Neural progenitor cell (in vitro differentiated cells): ENCODE measurements around the gene SKAP2. TPM values are rescaled to one million over a fixed set of nuclear protein-coding genes. Genes with fewer than 3 reads are reported as not detected.

ENCODE experiments used
- DNase-seq: peaks from one replicate; pipeline ENCODE4 v3.0.0-alpha.2; 2016; ENCODE audit warnings: low spot score
- H2AFZ ChIP-seq: fragments of 200-600 bp; sonication (generic); replicated peaks from 2 replicates; pipeline ENCODE4 v1.6.1; 2016; ENCODE audit warnings: antibody characterized with exemption
- H3F3A ChIP-seq: fragments of 200-600 bp; sonication (generic); 2 replicates; pipeline ENCODE4 v1.6.1; 2016; ENCODE audit warnings: antibody characterized with exemption, low read depth
- H3K27ac ChIP-seq: fragments of 200-600 bp; sonication (generic); 2 replicates; pipeline ENCODE4 v1.5.1; 2016; ENCODE audit warnings: mild to moderate bottlenecking
- H3K27me3 ChIP-seq: fragments of 200-600 bp; sonication (generic); 2 replicates; pipeline ENCODE4 v1.6.1; 2016; ENCODE audit warnings: mild to moderate bottlenecking, moderate library complexity
- H3K36me3 ChIP-seq: fragments of 200-600 bp; sonication (generic); 2 replicates; pipeline ENCODE4 v1.5.1; 2016
- H3K4me1 ChIP-seq: fragments of 200-600 bp; sonication (generic); 2 replicates; pipeline ENCODE4 v1.6.1; 2016; ENCODE audit warnings: mixed run types
- H3K4me2 ChIP-seq: fragments of 200-600 bp; sonication (generic); 2 replicates; pipeline ENCODE4 v1.6.1; 2016
- H3K4me3 ChIP-seq: fragments of 200-600 bp; sonication (generic); 2 replicates; pipeline ENCODE4 v1.5.1; 2016
- H3K79me2 ChIP-seq: fragments of 200-600 bp; sonication (generic); 2 replicates; pipeline ENCODE4 v1.6.1; 2016; ENCODE audit warnings: low read depth
- H3K9ac ChIP-seq: fragments of 200-600 bp; sonication (generic); 2 replicates; pipeline ENCODE4 v1.6.1; 2016
- H3K9me3 ChIP-seq: fragments of 200-600 bp; sonication (generic); 2 replicates; pipeline ENCODE4 v1.5.1; 2016; ENCODE audit warnings: low read depth
- H4K20me1 ChIP-seq: fragments of 200-600 bp; sonication (generic); 2 replicates; pipeline ENCODE4 v1.6.1; 2016; ENCODE audit warnings: low read depth
- H3K27ac Mint-ChIP-seq: 3 replicates; pipeline ENCODE4 v1.8.0; 2021; ENCODE audit warnings: mixed read lengths
- H3K27me3 Mint-ChIP-seq: 2 replicates; pipeline ENCODE4 v1.8.0; 2022; ENCODE audit warnings: low read depth, mild to moderate bottlenecking, inconsistent platforms, moderate library complexity, mixed read lengths; ENCODE audit not compliant: insufficient read depth
- H3K36me3 Mint-ChIP-seq: 3 replicates; pipeline ENCODE4 v1.8.0; 2021; ENCODE audit warnings: mixed read lengths
- H3K4me1 Mint-ChIP-seq: 3 replicates; pipeline ENCODE4 v1.8.0; 2021; ENCODE audit warnings: mixed read lengths
- H3K4me3 Mint-ChIP-seq: 3 replicates; pipeline ENCODE4 v1.8.0; 2021; ENCODE audit warnings: mild to moderate bottlenecking, moderate library complexity, mixed read lengths
- H3K9me3 Mint-ChIP-seq: 3 replicates; pipeline ENCODE4 v1.8.0; 2020; ENCODE audit warnings: mixed read lengths
- EZH2 ChIP-seq: fragments of 200-600 bp; sonication (generic); IDR thresholded peaks from 2 replicates; pipeline ENCODE4 v1.6.1; 2017; ENCODE audit warnings: antibody characterized with exemption, mild to moderate bottlenecking, moderate library complexity
- EZH2phosphoT487 ChIP-seq: fragments of 200-600 bp; sonication (generic); IDR thresholded peaks from 2 replicates; pipeline ENCODE4 v1.6.1; 2017; ENCODE audit warnings: antibody characterized with exemption
- total RNA-seq: library from RNA; depleted of rRNA; stranded (reverse); fragments of >200 nt; gene quantifications from 2 replicates; pipeline ENCODE4 v1.2.3, GENCODE V29; 2015; ENCODE audit warnings: low replicate concordance
- TF ChIP-seq, protein P1 (sequence below): fragments of 200-600 bp; sonication (generic); IDR thresholded peaks from 2 replicates; pipeline ENCODE4 v1.5.1; 2017; ENCODE audit warnings: antibody characterized with exemption, mild to moderate bottlenecking

SKAP2 gene
- total RNA-seq, 1 donor from 2014 or later = 6.3 TPM

GRCh38 chr7:26726051-26726450 lies 138.3 kb downstream of the SKAP2 start:
- no peak overlapping the region for H3K9ac ChIP-seq
- H2AFZ ChIP-seq = no peak overlapping the region
- no peak overlapping the region for H3K4me2 ChIP-seq
- DNase-seq = no peak
- no peaks in the 10 kb centered on the region for H3K9me3 Mint-ChIP-seq
- H3K27me3 Mint-ChIP-seq = no peaks in the 10 kb centered on the region
- H3K36me3 ChIP-seq = no peaks in the 10 kb centered on the region
- H3K27ac Mint-ChIP-seq = no peak overlapping the region
- H3K4me3 Mint-ChIP-seq = no peak overlapping the region
- H3K27ac ChIP-seq = no peak overlapping the region
- peaks cover 4% of the 10 kb centered on the region for H3K4me1 Mint-ChIP-seq
- no peaks in the 10 kb centered on the region for H3K9me3 ChIP-seq
- TF ChIP-seq, protein P1, sequence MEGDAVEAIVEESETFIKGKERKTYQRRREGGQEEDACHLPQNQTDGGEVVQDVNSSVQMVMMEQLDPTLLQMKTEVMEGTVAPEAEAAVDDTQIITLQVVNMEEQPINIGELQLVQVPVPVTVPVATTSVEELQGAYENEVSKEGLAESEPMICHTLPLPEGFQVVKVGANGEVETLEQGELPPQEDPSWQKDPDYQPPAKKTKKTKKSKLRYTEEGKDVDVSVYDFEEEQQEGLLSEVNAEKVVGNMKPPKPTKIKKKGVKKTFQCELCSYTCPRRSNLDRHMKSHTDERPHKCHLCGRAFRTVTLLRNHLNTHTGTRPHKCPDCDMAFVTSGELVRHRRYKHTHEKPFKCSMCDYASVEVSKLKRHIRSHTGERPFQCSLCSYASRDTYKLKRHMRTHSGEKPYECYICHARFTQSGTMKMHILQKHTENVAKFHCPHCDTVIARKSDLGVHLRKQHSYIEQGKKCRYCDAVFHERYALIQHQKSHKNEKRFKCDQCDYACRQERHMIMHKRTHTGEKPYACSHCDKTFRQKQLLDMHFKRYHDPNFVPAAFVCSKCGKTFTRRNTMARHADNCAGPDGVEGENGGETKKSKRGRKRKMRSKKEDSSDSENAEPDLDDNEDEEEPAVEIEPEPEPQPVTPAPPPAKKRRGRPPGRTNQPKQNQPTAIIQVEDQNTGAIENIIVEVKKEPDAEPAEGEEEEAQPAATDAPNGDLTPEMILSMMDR = no peak
- no peak overlapping the region for H3K4me3 ChIP-seq
- H3K27me3 ChIP-seq = no peaks in the 10 kb centered on the region
- H3F3A ChIP-seq = no peaks in the 10 kb centered on the region
- no peaks in the 10 kb centered on the region for H3K79me2 ChIP-seq
- no peaks in the 10 kb centered on the region for H3K36me3 Mint-ChIP-seq
- peaks cover 11% of the 10 kb centered on the region for H3K4me1 ChIP-seq
- no peaks in the 10 kb centered on the region for H4K20me1 ChIP-seq

- H3K9me3 Mint-ChIP-seq = no peaks in the 10 kb centered on the region
- H3K27me3 ChIP-seq = no peaks in the 10 kb centered on the region
Observed at GRCh38 chr7:26724795-26725194, 139.6 kb downstream of the SKAP2 start.

GRCh38 chr7:26723129-26723528 lies 141.3 kb downstream of the SKAP2 start:
- no peaks in the 10 kb centered on the region for H3K27me3 ChIP-seq
- peak; percentile 68 for DNase-seq
- Mint-ChIP-seq H3K36me3 (no peaks in the 10 kb centered on the region), H3K9me3 (no peaks in the 10 kb centered on the region), H3K4me1 (peaks cover 4% of the 10 kb centered on the region), H3K4me3 (no peak overlapping the region), H3K27ac (no peak overlapping the region), H3K27me3 (no peaks in the 10 kb centered on the region)
- no peaks in the 10 kb centered on the region for H3K9me3 ChIP-seq
- no peaks in the 10 kb centered on the region for H3F3A ChIP-seq
- H4K20me1 ChIP-seq = no peaks in the 10 kb centered on the region
- H2AFZ ChIP-seq = no peak overlapping the region
- no peak for TF ChIP-seq EZH2phosphoT487
- no peak for TF ChIP-seq EZH2
- no peak overlapping the region for H3K9ac ChIP-seq
- H3K4me2 ChIP-seq = no peak overlapping the region
- no peak overlapping the region for H3K4me3 ChIP-seq
- peaks cover 11% of the 10 kb centered on the region for H3K4me1 ChIP-seq
- H3K27ac ChIP-seq = no peak overlapping the region
- H3K36me3 ChIP-seq = no peaks in the 10 kb centered on the region
- H3K79me2 ChIP-seq = no peaks in the 10 kb centered on the region

More at GRCh38 chr7:26724795-26725194, 139.6 kb downstream of the SKAP2 start:
- H3K4me1 ChIP-seq = peaks cover 11% of the 10 kb centered on the region
- no peaks in the 10 kb centered on the region for H4K20me1 ChIP-seq
- H3K9me3 ChIP-seq = no peaks in the 10 kb centered on the region
- TF ChIP-seq, protein P1 = no peak
- no peak for TF ChIP-seq EZH2phosphoT487
- no peak for TF ChIP-seq EZH2
- H2AFZ ChIP-seq = no peak overlapping the region
- no peak for DNase-seq
- H3K9ac ChIP-seq = no peak overlapping the region
- H3K79me2 ChIP-seq = no peaks in the 10 kb centered on the region
- no peaks in the 10 kb centered on the region for H3K36me3 Mint-ChIP-seq
- H3K36me3 ChIP-seq = no peaks in the 10 kb centered on the region
- peaks cover 4% of the 10 kb centered on the region for H3K4me1 Mint-ChIP-seq
- H3K27me3 Mint-ChIP-seq = no peaks in the 10 kb centered on the region
- H3K27ac ChIP-seq = no peak overlapping the region
- no peak overlapping the region for H3K27ac Mint-ChIP-seq
- no peak overlapping the region for H3K4me2 ChIP-seq
- H3K4me3 Mint-ChIP-seq = no peak overlapping the region
- H3F3A ChIP-seq = no peaks in the 10 kb centered on the region
- H3K4me3 ChIP-seq = no peak overlapping the region

GRCh38 chr7:26721450-26721849 lies 142.9 kb downstream of the SKAP2 start:
- Mint-ChIP-seq H3K9me3 (no peaks in the 10 kb centered on the region), H3K4me3 (no peak overlapping the region), H3K27me3 (no peaks in the 10 kb centered on the region), H3K4me1 (peaks cover 4% of the 10 kb centered on the region), H3K27ac (no peak overlapping the region), H3K36me3 (no peaks in the 10 kb centered on the region)
- no peak for DNase-seq
- Histone ChIP-seq H3K4me1 (peaks cover 11% of the 10 kb centered on the region), H3K9me3 (no peaks in the 10 kb centered on the region), H3K4me2 (no peak overlapping the region), H3F3A (no peaks in the 10 kb centered on the region), H3K9ac (no peak overlapping the region), H3K36me3 (no peaks in the 10 kb centered on the region), H3K27me3 (no peaks in the 10 kb centered on the region), H3K27ac (no peak overlapping the region), H3K79me2 (no peaks in the 10 kb centered on the region), H3K4me3 (no peak overlapping the region), H4K20me1 (no peaks in the 10 kb centered on the region), H2AFZ (no peak overlapping the region)
- TF ChIP-seq, protein P1 = no peak
- TF ChIP-seq EZH2phosphoT487 = no peak
- TF ChIP-seq EZH2 = no peak
